Measurements from ENCODE around the gene BCAS3. TPM values are rescaled to one million over a fixed set of nuclear protein-coding genes. Genes with fewer than 3 reads are reported as not detected.
A peak's percentile ranks its signal among the peaks of the same experiment; 100 is the strongest.

Gene BCAS3
- total RNA-seq, 4 donors from 2014 or later, result 18.2 to 60.6 (median 23.4) TPM

DNA sequence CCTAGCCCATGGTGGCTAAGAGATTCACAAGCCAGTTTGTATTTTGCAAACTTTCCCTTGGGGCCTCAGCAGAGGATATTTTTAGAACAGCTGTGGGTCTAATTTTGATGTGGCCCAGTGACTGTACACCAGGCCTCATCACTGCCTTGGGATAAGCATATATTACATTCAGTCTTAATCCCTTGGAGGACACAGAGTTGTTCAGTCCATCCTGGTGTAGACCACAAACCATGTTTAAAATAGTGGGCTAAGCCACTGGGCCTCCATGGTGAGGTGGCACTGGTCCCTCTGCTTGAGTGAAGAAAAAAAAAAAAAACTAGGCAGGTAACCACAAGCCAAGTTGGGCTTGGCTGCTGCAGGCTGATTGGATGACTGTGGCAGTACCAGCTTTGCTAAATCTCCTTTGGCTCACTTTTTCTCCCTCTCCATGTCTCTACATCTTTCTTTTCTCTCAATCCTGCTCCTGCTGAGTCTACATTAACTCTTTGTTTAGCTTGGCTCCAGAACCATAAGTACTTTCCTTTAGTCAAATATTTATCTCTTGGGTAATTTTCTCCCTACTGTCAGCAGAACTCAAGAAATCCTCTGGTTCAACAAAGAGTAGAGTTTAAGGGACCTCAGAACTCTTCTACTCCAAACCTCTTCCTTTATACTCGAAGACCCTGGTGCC, 602.0 kb downstream of the BCAS3 start:
- H3K4me1 ChIP-seq, result peaks cover 6 to 8% of the 10 kb centered on the region in 2 donors
- H3K4me3 ChIP-seq, result no peak overlapping the region
- no peaks in the 10 kb centered on the region for H3K36me3 ChIP-seq
- intact Hi-C loops (cut with DNase I; ENCODE audit: low total_unique reads), result no loop called here
- DNase-seq (no peak), ATAC-seq (peak in 1 of 2 donors; percentile 94)
- peak overlapping the region in 1 of 4 donors; percentile 3 for H3K27ac ChIP-seq
- no peaks in the 10 kb centered on the region for H3K9me3 ChIP-seq
- no peaks in the 10 kb centered on the region for H3K27me3 ChIP-seq
- TF ChIP-seq, protein P1, sequence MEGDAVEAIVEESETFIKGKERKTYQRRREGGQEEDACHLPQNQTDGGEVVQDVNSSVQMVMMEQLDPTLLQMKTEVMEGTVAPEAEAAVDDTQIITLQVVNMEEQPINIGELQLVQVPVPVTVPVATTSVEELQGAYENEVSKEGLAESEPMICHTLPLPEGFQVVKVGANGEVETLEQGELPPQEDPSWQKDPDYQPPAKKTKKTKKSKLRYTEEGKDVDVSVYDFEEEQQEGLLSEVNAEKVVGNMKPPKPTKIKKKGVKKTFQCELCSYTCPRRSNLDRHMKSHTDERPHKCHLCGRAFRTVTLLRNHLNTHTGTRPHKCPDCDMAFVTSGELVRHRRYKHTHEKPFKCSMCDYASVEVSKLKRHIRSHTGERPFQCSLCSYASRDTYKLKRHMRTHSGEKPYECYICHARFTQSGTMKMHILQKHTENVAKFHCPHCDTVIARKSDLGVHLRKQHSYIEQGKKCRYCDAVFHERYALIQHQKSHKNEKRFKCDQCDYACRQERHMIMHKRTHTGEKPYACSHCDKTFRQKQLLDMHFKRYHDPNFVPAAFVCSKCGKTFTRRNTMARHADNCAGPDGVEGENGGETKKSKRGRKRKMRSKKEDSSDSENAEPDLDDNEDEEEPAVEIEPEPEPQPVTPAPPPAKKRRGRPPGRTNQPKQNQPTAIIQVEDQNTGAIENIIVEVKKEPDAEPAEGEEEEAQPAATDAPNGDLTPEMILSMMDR (IDR thresholded peaks at IDR 0.05 in 4 of 5, conservative IDR thresholded peaks at IDR 0.05 in 1 of 5), result no peak
- no peak for TF ChIP-seq POLR2A (IDR thresholded peaks at IDR 0.05)
- in situ Hi-C loops (cut with MboI; ENCODE audit: low sequenced_read_pairs in 4 of 4), result no loop called here

DNA sequence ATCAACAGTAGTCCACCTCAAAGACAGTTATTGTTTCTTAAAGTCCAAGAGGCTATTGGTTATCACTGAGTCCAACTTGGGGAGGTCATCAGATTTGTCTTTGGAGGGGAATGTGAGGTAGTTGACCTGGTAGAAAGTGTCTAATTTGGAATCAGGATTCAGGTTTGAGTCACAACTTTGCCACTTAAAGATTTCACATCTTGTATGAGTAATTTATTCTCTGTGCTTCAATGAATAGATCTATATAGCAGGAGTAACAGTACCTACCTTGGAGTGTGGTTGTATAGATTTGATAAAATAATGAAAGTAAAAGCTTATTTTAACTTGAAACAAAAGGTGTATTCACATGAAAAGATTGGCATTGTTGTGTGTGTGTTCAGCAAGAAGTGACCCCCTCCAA, 602.7 kb downstream of the BCAS3 start:
- Histone ChIP-seq H3K36me3 (no peaks in the 10 kb centered on the region), H3K27ac (peak overlapping the region in 1 of 4 donors; percentile 3), H3K4me1 (peaks cover 6 to 8% of the 10 kb centered on the region in 2 donors), H3K9me3 (no peaks in the 10 kb centered on the region), H3K27me3 (no peaks in the 10 kb centered on the region), H3K4me3 (no peak overlapping the region)
- DNase-seq, result no peak
- in situ Hi-C loops (cut with MboI; ENCODE audit: low sequenced_read_pairs in 4 of 4) (no loop called here), intact Hi-C loops (cut with DNase I; ENCODE audit: low total_unique reads) (no loop called here)
- TF ChIP-seq, protein P1 (IDR thresholded peaks at IDR 0.05 in 4 of 5, conservative IDR thresholded peaks at IDR 0.05 in 1 of 5), result no peak
- no peak for TF ChIP-seq POLR2A (IDR thresholded peaks at IDR 0.05)
- ATAC-seq, result no peak

DNA sequence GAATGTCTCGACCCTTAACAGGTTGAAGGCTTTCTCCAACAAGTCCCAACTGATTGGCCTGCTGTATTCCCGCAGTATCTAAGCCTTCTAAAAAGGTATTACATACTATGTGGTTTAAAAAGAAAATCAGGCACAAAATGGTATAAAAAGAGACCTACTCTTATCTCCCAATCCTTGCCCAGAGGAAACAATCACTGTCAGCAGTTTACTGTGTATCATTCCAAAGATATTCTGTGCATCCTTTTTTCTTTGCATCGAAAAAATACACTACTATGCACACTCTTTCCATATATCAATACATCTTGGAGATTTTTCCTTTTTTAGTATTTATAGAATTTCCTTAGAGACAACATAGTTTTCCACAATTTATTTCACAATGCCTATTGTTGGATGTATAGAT, 603.2 kb downstream of the BCAS3 start:
- Histone ChIP-seq H3K27me3 (no peaks in the 10 kb centered on the region), H3K27ac (no peak overlapping the region), H3K4me3 (no peak overlapping the region), H3K4me1 (peaks cover 6 to 8% of the 10 kb centered on the region in 2 donors), H3K9me3 (no peaks in the 10 kb centered on the region), H3K36me3 (no peaks in the 10 kb centered on the region)
- intact Hi-C loops (cut with DNase I; ENCODE audit: low total_unique reads) (no loop called here), in situ Hi-C loops (cut with MboI; ENCODE audit: low sequenced_read_pairs in 4 of 4) (no loop called here)
- TF ChIP-seq, protein P1 (IDR thresholded peaks at IDR 0.05 in 4 of 5, conservative IDR thresholded peaks at IDR 0.05 in 1 of 5), result no peak
- TF ChIP-seq POLR2A (IDR thresholded peaks at IDR 0.05), result no peak
- DNase-seq (no peak), ATAC-seq (no peak)

DNA sequence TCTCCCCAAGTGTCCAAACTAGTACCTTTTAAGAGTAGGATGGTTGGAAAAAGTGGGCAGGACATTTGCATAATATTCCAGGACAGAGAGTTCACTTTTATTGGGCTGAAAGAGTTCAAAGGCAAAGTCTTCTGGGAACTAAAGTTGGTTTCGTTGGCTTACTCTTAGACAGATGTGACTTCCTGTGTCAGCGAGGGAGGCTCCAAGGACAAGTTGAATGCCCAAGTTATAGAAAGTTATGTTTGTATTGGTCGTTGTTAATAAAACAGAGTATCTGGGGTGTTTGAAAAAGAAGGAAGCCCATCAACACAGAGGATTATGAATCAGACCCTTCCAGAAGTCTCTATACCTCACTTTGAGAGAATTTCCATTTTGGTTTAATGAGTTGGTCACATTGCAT, 604.7 kb downstream of the BCAS3 start:
- Histone ChIP-seq H3K9me3 (no peaks in the 10 kb centered on the region), H3K4me3 (no peak overlapping the region), H3K36me3 (no peaks in the 10 kb centered on the region), H3K27me3 (no peaks in the 10 kb centered on the region), H3K27ac (no peak overlapping the region), H3K4me1 (peaks cover 6 to 8% of the 10 kb centered on the region in 2 donors)
- intact Hi-C loops (cut with DNase I; ENCODE audit: low total_unique reads), result no loop called here
- TF ChIP-seq POLR2A (IDR thresholded peaks at IDR 0.05), result no peak
- TF ChIP-seq, protein P1 (IDR thresholded peaks at IDR 0.05 in 4 of 5, conservative IDR thresholded peaks at IDR 0.05 in 1 of 5), result no peak
- in situ Hi-C loops (cut with MboI; ENCODE audit: low sequenced_read_pairs in 4 of 4), result no loop called here
- ATAC-seq (no peak), DNase-seq (no peak)

DNA sequence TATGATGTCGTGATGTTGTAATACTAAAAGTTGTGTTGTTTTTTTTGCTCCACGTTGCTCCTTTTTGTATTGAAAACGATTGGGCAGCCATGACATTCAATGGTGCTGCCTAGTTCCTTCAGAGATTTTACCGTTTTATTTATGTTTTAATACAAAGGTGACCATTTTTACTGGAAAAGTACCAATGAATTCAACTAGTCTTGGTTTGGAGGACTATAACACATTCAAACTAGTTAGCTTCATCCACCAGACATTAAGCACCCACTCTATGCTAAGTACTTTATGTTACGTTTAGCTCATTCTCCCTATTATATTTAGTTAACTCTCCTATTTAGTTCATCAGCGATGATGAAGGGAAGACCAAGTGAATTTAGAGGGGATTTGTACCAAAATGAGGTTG, 605.4 kb downstream of the BCAS3 start:
- H3K27me3 ChIP-seq, result no peaks in the 10 kb centered on the region
- H3K36me3 ChIP-seq, result no peaks in the 10 kb centered on the region
- no peak overlapping the region for H3K4me3 ChIP-seq
- H3K27ac ChIP-seq, result no peak overlapping the region
- TF ChIP-seq, protein P1 (IDR thresholded peaks at IDR 0.05 in 4 of 5, conservative IDR thresholded peaks at IDR 0.05 in 1 of 5), result no peak
- TF ChIP-seq POLR2A (IDR thresholded peaks at IDR 0.05), result no peak
- no peak for ATAC-seq
- no peak for DNase-seq
- no peaks in the 10 kb centered on the region for H3K9me3 ChIP-seq
- in situ Hi-C loops (cut with MboI; ENCODE audit: low sequenced_read_pairs in 4 of 4) (no loop called here), intact Hi-C loops (cut with DNase I; ENCODE audit: low total_unique reads) (no loop called here)
- peaks cover 6 to 8% of the 10 kb centered on the region in 2 donors for H3K4me1 ChIP-seq
